KG1 (cell line): ENCODE results near the gene WDR18.

ENCODE experiments used
- DNase-seq: peaks from one replicate; lab custom pipeline; 2025; lab: John Stamatoyannopoulos, UW

WDR18 gene

DNA sequence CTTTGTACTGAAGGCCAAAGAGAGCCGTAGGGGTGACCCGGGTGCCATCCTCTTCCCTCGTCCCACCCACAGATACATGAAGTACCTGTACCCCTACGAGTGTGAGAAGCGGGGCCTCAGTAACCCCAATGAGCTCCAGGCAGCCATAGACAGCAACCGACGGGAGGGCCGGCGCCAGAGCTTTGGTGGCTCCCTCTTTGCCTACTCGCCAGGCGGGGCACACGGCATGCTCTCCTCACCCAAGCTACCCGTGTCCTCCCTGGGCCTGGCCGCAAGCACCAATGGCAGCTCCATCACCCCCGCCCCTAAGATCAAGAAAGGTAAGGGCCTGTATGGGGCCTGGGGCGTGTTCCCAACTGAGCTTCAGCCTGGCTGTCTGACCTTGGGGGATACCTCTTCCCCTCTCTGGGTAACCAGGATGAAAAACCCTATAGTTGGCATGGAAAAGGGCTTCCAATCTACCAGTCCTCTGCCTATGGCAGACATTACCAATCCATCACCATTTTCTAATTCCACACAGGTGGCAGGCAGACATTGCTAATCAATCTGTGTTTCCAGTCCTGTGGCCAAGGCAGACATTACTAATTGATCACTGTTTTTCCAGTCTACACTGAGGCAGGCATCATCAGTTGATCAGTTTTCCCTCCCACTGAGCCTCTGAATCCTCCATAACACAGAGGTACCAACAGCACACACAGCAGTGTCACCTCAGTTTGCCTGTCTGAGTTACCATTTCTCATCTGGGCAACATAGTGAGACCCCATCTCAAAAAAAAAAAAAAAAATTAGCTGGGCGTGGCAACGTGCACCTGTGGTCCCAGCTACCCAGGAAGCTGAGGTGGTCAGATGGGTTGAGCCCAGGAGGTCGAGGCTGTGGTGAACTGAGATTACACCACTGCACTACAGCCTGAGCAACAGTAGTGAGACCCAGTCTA lies 19.1 kb upstream of the WDR18 start:
- no peak for DNase-seq

DNA sequence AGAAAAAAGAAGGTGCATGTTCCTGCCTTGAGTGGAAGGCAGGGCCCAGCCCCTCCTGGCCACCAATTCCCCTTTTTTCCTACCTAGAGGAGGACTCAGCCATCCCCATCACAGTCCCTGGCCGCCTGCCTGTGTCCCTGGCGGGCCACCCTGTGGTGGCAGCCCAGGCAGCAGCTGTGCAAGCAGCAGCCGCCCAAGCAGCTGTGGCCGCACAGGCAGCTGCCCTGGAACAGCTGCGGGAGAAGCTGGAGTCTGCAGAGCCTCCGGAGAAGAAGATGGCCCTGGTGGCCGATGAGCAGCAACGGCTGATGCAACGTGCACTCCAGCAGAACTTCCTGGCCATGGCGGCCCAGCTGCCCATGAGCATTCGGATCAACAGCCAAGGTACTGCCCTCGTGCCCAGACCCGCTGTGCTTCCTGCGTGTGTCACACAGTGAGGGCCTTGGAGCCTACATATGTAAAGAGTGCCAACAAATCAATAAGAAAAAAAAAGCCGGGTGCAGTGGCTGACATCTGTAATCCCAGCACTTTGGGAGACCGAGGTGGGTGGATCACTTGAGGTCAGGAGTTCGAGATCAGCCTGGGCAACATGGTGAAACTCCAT lies 17.6 kb upstream of the WDR18 start:
- no peak for DNase-seq

DNA sequence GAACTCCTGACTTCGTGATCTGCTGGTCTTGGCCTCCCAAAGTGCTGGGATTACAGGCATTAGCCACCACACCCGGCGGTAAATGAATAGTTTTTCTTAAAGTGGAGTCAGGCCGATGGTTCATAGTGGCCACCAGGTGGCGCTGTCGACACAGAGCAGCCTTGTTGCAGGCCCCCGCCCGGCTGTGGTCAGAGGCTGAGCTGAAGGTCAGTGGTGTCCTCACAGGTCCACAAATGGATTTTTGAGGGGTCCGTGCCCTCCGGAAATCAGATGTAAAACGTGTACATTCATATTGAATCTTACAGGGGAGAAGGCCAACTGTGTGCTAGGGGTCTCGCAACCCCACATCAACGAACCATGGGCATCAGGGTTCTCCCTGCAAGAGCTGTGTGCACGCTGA lies 13.4 kb upstream of the WDR18 start:
- DNase-seq, result no peak

DNA sequence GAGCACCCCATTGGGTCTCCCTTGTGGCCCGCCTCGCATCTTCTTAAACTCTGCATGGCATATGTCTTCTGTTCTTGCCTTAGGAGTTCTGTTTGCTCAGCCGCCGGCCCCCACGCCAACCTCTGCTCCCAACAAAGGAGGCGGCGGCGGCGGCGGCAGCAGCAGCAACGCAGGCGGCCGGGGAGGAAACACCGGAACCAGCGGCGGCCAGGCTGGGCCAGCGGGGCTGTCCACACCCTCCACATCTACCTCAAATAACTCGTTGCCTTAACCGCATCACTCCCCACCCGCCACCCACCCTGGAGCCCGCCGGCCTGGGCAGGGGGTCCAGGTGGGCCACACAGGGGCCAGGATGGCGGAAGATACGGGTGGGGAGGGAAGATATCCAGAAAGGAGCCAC lies 12.3 kb upstream of the WDR18 start:
- no peak for DNase-seq

DNA sequence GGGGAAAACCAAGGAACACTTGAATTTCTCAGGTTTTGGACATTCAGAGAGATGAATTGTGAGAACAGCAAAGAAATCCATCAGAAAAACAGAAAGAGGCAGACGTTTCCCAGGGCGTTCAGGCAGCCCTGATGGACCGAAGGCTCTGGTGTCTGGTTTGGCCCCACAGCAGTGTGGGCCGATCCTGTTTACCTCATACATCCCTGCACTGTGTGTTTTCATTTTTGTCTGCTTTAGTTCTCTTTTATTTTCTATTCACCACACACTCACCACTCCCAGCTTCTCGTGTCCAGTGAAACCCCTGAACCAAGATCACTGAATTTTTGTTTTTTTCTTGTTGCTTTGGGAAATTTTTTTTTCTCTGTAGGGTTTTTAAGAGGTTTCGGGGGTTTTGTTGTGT lies 11.9 kb upstream of the WDR18 start:
- no peak for DNase-seq

DNA sequence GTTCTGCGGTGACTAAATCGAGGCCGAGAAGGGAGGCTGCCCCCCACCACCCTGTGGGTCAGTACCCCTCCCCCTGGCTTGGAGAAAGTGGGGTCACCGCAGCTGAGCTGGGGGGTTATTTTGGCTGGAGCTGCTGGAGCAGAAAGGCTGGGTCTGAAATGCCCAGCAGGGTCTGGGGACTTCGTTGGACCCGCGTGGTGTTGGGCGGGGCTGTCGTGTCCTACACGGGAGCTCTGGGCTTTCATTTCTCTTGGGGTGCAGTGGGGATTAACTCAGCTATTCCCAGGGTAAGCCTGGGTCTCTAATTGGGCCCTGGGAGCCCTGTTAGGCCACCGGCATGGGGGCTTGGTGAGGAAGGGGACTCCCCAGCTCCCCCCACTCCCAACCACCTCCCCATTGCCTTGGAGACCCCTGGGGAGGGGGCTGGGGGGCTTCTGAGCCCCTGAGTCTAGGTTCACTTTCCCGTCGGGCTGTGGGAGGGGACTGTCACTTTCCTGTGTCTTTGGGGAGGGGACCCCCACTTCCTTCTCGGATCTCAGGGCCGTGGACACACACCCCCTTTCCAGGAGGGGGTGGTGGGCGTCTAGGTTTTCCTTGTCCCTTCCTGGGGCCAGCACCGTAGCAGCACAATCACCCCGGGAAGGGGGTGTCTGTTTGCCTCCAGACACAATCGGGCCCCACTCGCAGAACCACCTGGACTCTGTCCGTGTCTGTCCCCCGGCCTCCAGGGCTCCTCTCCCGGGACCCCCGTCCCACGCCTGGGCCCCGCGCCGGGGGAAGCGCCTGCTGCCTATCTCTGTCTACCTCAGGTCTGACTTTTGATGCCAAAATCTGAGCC lies 10.2 kb upstream of the WDR18 start:
- no peak for DNase-seq

GRCh38 chr19:974564-975257 lies 9.4 kb upstream of the WDR18 start:
- no peak for DNase-seq

GRCh38 chr19:976476-976875 lies 7.7 kb upstream of the WDR18 start:
- no peak for DNase-seq

DNA sequence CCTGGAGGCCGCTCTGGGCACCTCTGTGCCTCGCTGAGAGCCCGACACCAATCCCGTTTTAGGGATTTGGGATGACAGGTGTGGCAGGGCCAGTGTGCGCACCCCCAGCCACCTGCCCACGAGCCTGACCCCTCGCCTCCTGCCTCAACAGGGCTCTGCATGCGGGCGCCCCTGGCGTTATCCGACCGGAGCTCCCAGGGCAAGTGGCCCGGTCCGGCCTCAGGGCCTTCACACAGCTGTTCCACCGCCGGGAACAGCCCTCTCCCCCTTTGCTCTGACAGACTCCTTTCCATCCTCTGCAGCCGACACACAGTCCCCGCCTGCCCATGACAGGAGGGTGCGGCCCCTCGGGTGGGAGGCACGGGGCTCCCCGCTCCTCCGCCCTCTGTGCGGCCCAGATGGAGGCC lies 7.1 kb upstream of the WDR18 start:
- no peak for DNase-seq

DNA sequence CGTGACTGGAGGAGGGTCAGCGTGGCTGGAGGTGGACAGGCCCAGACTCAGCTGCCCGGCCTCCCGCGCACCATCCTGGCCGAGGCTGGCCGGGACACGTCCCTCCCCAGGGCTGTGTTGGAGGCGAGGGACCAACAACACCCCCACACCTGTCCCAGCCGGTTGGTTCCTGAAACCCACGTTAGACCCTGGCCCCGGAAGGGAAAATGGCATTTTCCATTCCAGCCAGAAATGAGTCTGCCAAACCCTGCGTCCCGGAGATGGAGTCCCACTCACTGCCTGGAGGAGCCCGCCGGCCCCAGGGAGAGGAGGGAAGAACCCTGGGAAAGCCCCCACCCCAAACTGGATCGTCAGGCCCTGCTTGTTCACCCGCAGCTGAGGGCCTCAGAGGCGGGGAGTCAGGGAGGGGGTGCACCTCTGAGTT lies 4.8 kb upstream of the WDR18 start:
- DNase-seq, result no peak

DNA sequence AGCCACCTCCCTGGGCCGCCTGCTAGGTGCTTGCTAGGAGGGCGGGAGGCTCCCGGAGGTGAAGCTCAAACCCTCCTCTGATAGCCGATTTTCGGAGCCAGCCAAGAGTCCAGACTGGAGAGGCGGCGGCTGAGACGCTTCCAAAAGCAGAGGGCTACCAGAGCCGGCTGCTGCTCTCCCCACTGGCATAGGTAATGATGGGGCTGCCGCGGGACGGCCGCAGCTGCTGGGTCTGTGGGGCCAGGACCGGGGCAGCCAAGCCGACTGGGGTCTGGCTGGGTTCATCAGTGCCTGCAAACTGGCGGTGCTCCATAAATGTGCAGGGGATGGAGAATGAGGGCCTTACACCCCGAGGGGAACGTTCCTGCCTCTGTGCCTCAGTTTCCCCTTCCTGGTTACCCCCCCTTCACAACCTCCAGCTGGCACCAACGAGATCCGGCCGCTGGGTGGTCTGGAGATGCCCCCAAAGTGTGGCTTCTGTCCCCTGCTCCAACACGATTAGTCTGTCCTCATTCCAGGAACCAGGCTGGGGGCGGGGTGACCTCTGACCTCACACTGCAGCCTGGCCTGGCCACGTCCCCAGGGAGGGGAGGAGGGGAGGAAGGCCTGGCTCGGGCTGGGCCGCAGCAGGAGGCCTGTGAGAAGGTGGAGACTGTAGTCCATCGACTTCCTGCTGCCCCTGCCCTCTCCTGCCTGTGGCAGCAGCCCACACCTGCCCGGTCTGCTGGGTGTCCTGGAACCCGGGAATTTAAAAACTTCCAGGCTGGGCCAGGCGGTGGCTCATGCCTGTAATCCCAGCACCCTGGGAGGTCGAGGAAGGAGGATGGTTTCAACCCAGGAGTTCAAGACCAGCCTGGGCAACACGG lies 3.8 kb upstream of the WDR18 start:
- no peak for DNase-seq

GRCh38 chr19:982567-983170 lies 1.5 kb upstream of the WDR18 start:
- peak; percentile 45 for DNase-seq

- DNase-seq, result no peak
Measured at GRCh38 chr19:986083-986482, 1.9 kb downstream of the WDR18 start.

- DNase-seq, result no peak
Measured at GRCh38 chr19:988081-988480, 3.9 kb downstream of the WDR18 start.

DNA sequence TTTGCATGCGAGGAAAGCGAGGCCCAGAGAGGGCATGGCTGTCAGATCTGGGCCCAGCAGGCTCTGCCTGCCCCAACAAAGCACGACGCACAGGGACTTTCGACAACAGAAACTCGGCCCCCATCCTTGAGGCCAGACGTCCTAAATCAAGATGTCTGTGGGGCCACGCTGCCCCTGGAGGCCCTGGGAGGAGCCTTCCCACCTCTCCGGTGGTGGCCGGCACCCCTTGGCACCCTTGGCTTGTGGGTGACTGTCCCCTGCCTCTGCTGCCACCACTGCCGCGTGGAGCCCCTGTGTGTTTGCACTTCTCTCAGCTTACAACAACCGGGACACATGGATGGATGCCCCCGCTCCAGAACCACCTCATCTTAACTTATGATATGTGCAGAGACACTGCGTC lies 4.4 kb downstream of the WDR18 start:
- no peak for DNase-seq

DNA sequence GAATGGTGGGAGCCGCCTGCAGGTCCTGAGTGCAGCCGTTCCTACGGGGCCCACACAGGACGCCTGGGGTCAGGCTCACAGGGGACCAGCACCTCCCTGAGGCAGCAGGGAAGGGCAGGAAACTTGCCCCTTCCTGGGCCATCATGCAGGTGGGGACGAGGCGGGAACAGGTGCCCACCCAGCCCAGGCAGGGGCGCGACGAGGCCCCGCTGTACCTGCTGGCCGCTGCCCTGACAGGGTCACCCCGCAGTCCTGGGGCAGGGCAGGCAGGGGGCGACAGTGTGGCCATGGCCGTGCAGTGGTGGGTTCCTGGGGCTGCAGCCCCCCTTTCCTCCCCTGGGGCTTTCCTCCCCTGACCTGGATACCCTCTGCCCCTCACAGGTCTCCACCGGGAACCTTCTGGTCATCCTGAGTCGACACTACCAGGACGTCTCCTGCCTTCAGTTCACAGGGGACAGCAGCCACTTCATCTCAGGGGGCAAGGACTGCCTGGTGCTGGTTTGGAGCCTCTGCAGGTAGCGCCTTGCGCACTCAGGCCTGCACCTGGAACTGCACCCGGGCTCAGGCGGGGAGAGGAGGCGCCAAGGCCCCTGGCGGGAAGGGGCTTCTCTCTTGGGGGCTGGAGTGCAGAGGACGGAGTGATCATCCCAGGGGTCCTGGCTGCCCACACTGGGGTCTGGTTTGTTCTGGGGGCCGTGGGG lies 5.4 kb downstream of the WDR18 start:
- no peak for DNase-seq

- no peak for DNase-seq
Measured at GRCh38 chr19:990119-990571, 6.0 kb downstream of the WDR18 start.

DNA sequence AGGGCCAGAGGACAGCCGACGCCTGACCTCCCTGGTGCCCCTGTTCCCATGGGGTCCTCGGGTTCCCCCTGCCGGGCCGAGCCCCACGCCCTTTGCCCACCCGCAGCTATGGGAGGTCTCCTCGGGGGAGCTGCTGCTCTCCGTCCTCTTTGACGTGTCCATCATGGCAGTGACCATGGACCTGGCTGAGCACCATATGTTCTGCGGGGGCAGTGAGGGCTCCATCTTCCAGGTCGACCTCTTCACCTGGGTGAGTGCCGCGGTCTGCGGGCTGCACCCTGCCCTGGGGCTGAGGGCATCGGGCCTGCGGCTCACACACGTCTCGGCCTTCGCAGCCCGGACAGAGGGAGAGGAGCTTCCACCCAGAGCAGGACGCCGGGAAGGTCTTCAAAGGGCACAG lies 6.6 kb downstream of the WDR18 start:
- DNase-seq, result no peak

GRCh38 chr19:991174-991931 lies 7.2 kb downstream of the WDR18 start:
- no peak for DNase-seq
